HG03457 (cell line): ENCODE results near the gene OTOS.

Experiments
- ATAC-seq: cut with Tn5 transposase; IDR thresholded peaks from one replicate; pipeline ENCODE4 v1.9.1; 2021; ENCODE audit warnings: moderate number of reproducible peaks; ENCODE audit not compliant: unreplicated experiment

OTOS gene

GRCh38 chr2:240137596-240138253 is 2.7 kb downstream of the OTOS start:
- ATAC-seq = no peak

GRCh38 chr2:240136671-240137292 is 3.7 kb downstream of the OTOS start:
- no peak for ATAC-seq

GRCh38 chr2:240136013-240136670 is 4.3 kb downstream of the OTOS start, which contains the start of gene COPS9:
Gene COPS9, minus strand, starts transcription at chr2:240136305. Its CDS starts 21 bp downstream, at chr2:240136284.
- peak; percentile 96 for ATAC-seq

- peak; percentile 19 for ATAC-seq
Observed at GRCh38 chr2:240135706-240136012, 4.8 kb downstream of the OTOS start.

- no peak for ATAC-seq
Observed at GRCh38 chr2:240134956-240135520, 5.4 kb downstream of the OTOS start.

- ATAC-seq = no peak
Observed at GRCh38 chr2:240134466-240134865, 6.0 kb downstream of the OTOS start.

GRCh38 chr2:240133401-240133800 is 7.1 kb downstream of the OTOS start:
- ATAC-seq = no peak

- ATAC-seq = no peak
Observed at GRCh38 chr2:240132651-240132980, 7.8 kb downstream of the OTOS start.

- ATAC-seq = no peak
Observed at GRCh38 chr2:240131941-240132650, 8.4 kb downstream of the OTOS start.

GRCh38 chr2:240131296-240131695 is 9.2 kb downstream of the OTOS start:
- no peak for ATAC-seq

GRCh38 chr2:240130393-240131195 is 9.9 kb downstream of the OTOS start:
- ATAC-seq = no peak

- ATAC-seq = no peak
Observed at GRCh38 chr2:240129731-240130392, 10.6 kb downstream of the OTOS start.

- ATAC-seq = no peak
Observed at GRCh38 chr2:240129311-240129710, 11.1 kb downstream of the OTOS start.

- ATAC-seq = no peak
Observed at GRCh38 chr2:240128608-240129145, 11.8 kb downstream of the OTOS start.

GRCh38 chr2:240127911-240128607 is 12.4 kb downstream of the OTOS start:
- ATAC-seq = no peak

- no peak for ATAC-seq
Observed at GRCh38 chr2:240127191-240127750, 13.2 kb downstream of the OTOS start.

- no peak for ATAC-seq
Observed at GRCh38 chr2:240126731-240127130, 13.7 kb downstream of the OTOS start.

GRCh38 chr2:240125742-240126141 is 14.7 kb downstream of the OTOS start:
- no peak for ATAC-seq

- no peak for ATAC-seq
Observed at GRCh38 chr2:240124651-240125030, 15.8 kb downstream of the OTOS start.
